ENCODE measurements around the gene MTX1.

- TF ChIP-seq SRF (IDR thresholded peaks at IDR 0.05; ENCODE audit: low read depth) (no peak), POLR2A (IDR thresholded peaks at IDR 0.05; ENCODE audit: borderline replicate concordance, extremely low read depth, insufficient read depth, insufficient read length) (no peak), REST (IDR thresholded peaks at IDR 0.05; ENCODE audit: low read depth) (no peak), CTCF (IDR thresholded peaks at IDR 0.05 in 2 of 3, conservative IDR thresholded peaks at IDR 0.05 in 1 of 3; ENCODE audit: borderline replicate concordance in 1 of 3, insufficient read depth in 1 of 3, low read depth in 2 of 3, low read length in 2 of 3) (no peak), POLR2AphosphoS5 (IDR thresholded peaks at IDR 0.05; ENCODE audit: low read depth, low read length) (no peak), CEBPB (IDR thresholded peaks at IDR 0.05; ENCODE audit: low read depth) (no peak), EZH2 (IDR thresholded peaks at IDR 0.05) (no peak), ELF1 (IDR thresholded peaks at IDR 0.05; ENCODE audit: borderline replicate concordance, low read depth) (no peak), MAX (IDR thresholded peaks at IDR 0.05) (no peak)
Measured at GRCh38 chr1:155179112-155180031, 29.1 kb upstream of the MTX1 start.
